Heart left ventricle (tissue), 13 donors: ENCODE data around the gene TLE4.

Experiments
- CTCF ChIP-seq, 12 donors: fragments of 200-600 bp; sonication (generic) in 4 of 12; IDR thresholded peaks; one replicate each; pipeline versions ENCODE4 v1.5.0 to v1.8.0; 2018 to 2022; ENCODE audit warnings: antibody characterized with exemption in 12 of 12, mild to moderate bottlenecking in 5 of 12
- POLR2A ChIP-seq, 2 donors: fragments of 450-650 bp; IDR thresholded peaks; one replicate each; pipeline ENCODE4 v1.6.1; 2017; ENCODE audit warnings: antibody characterized with exemption in 2 of 2, mild to moderate bottlenecking in 2 of 2, moderate library complexity in 2 of 2
- donor health status: ischemic (EF 13 %, LVEDD 7.1; RV severe dilation, severe dysfunction).
- donor health status: DM: no; HTN: yes; CAD: no.
- donor health status: DM: no; HTN: no; CAD: no.
- donor health status: ischemic (EF 25% LVEDD 6.9; RV normal size, moderate dysfunction).
- donor health status: ischemic (EF 25% LVEDD 5.7; RV mildly dilated, moderate dysfunction).
- donor health status: ischemic (EF 35%, LVEDD 5.7; RV mildly dilated, moderate dysfunction).
- donor health status: nonischemic (EF 11% LVEDD 7.7; RV severe dilation, severe dysfunction).
- donor health status: DM: yes; HTN: yes; CAD: no.
- donor health status: PGD.
- donor health status: ischemic (EF 29% LVEDD 5.4; RV normal size, mild dysfunction).
- donor health status: nonischemic (EF 23%, LVEDD 6.1; RV moderate dilation, normal function).

GRCh38 chr9:79615038-79615437, 43.3 kb downstream of the TLE4 start:
- TF ChIP-seq CTCF (IDR thresholded peaks at IDR 0.05) = no peak
- TF ChIP-seq POLR2A (IDR thresholded peaks at IDR 0.05) = no peak
